HG03432 (cell line): Measurements from ENCODE around the gene KIAA0930.
"Not testable (repeated sequence)": the region's sequence is repeated elsewhere in the genome, so short reads cannot be mapped to it uniquely, and the experiment has no call there.

Experiments
- ATAC-seq: cut with Tn5 transposase; IDR thresholded peaks from one replicate; pipeline ENCODE4 v1.9.1; 2021; ENCODE audit warnings: mild to moderate bottlenecking, moderate library complexity; ENCODE audit not compliant: unreplicated experiment

Gene KIAA0930

GRCh38 chr22:45240810-45241631, at the start of gene KIAA0930:
TSS of gene KIAA0930 (minus strand) at chr22:45240894. CDS start at chr22:45240703, 191 bp downstream.
- no peak for ATAC-seq

- no peak for ATAC-seq
Measured at GRCh38 chr22:45286854-45287551, 46.3 kb upstream of the KIAA0930 start.

GRCh38 chr22:45285263-45286058, 44.8 kb upstream of the KIAA0930 start:
- no peak for ATAC-seq

GRCh38 chr22:45284705-45285262, 44.1 kb upstream of the KIAA0930 start, which contains the start of gene UPK3A:
TSS of gene UPK3A (plus strand) at chr22:45284949. CDS start at chr22:45285014, 65 bp downstream.
- ATAC-seq = no peak

- no peak for ATAC-seq
Measured at GRCh38 chr22:45281010-45281409, 40.3 kb upstream of the KIAA0930 start.

GRCh38 chr22:45280587-45280980, 39.9 kb upstream of the KIAA0930 start:
- ATAC-seq = no peak

- ATAC-seq = no peak
Measured at GRCh38 chr22:45278125-45278524, 37.4 kb upstream of the KIAA0930 start.

- not testable (repeated sequence) for ATAC-seq
Measured at GRCh38 chr22:45277720-45278119, 37.0 kb upstream of the KIAA0930 start.

GRCh38 chr22:45276507-45277105, 35.9 kb upstream of the KIAA0930 start:
- ATAC-seq = no peak

GRCh38 chr22:45273452-45274075, 32.9 kb upstream of the KIAA0930 start:
- ATAC-seq = no peak

- no peak for ATAC-seq
Measured at GRCh38 chr22:45272498-45272897, 31.8 kb upstream of the KIAA0930 start.

- no peak for ATAC-seq
Measured at GRCh38 chr22:45271667-45272201, 31.0 kb upstream of the KIAA0930 start.

GRCh38 chr22:45270095-45271020, 29.7 kb upstream of the KIAA0930 start:
- no peak for ATAC-seq

- ATAC-seq = peak; percentile 76
Measured at GRCh38 chr22:45268958-45269844, 28.5 kb upstream of the KIAA0930 start.

- peak; percentile 15 for ATAC-seq
Measured at GRCh38 chr22:45268167-45268957, 27.7 kb upstream of the KIAA0930 start.

- ATAC-seq = no peak
Measured at GRCh38 chr22:45265535-45265934, 24.8 kb upstream of the KIAA0930 start.
